A673 (cell line): ENCODE data around the gene BAIAP3. TPM values are rescaled to one million over a fixed set of nuclear protein-coding genes. Genes with fewer than 3 reads are reported as not detected.

Experiments used
- BruUV-seq: library from RNA; stranded (reverse); fragments of 400-500 nt; replicated peaks from 2 replicates; lab custom pipeline; 2021; lab: Mats Ljungman, UMichigan
- CTCF ChIA-PET: fragments of 300-600 bp; sonication (Branson Sonifier 250); formaldehyde crosslinking; loops from one replicate; lab custom pipeline; 2022; ENCODE audit warnings: antibody characterized with exemption; lab: Charles Lee
- POLR2A ChIA-PET: fragments of 300-600 bp; sonication (Branson Sonifier 250); formaldehyde crosslinking; loops from one replicate; lab custom pipeline; 2022; ENCODE audit warnings: antibody characterized with exemption; ENCODE audit not compliant: low non-redundant PET; lab: Charles Lee
- DNase-seq: peaks from one replicate; pipeline ENCODE4 v3.0.0-alpha.2; 2015; ENCODE audit warnings: low spot score
- H3K27ac ChIP-seq: fragments of 200-600 bp; sonication (generic); 2 replicates; pipeline ENCODE4 v1.5.1; 2016; ENCODE audit warnings: mixed run types, low read depth, mild to moderate bottlenecking, mixed read lengths, antibody characterized with exemption, low read length; ENCODE audit not compliant: poor library complexity, severe bottlenecking
- H3K27me3 ChIP-seq: fragments of 200-600 bp; sonication (generic); replicated peaks from 2 replicates; pipeline ENCODE4 v1.6.1; 2017; ENCODE audit warnings: mixed run types, low read depth, mild to moderate bottlenecking, mixed read lengths, antibody characterized with exemption, low read length; ENCODE audit not compliant: insufficient read depth, poor library complexity
- H3K36me3 ChIP-seq: fragments of 200-600 bp; sonication (generic); 2 replicates; pipeline ENCODE4 v1.6.1; 2016; ENCODE audit warnings: mixed run types, mild to moderate bottlenecking, mixed read lengths, antibody characterized with exemption, low read length; ENCODE audit not compliant: insufficient read depth, poor library complexity, severe bottlenecking
- H3K4me1 ChIP-seq: fragments of 200-600 bp; sonication (generic); 2 replicates; pipeline ENCODE4 v1.6.1; 2017; ENCODE audit warnings: mixed run types, mild to moderate bottlenecking, mixed read lengths, antibody characterized with exemption, low read length; ENCODE audit not compliant: insufficient read depth, poor library complexity, severe bottlenecking
- H3K4me3 ChIP-seq: fragments of 200-600 bp; sonication (generic); 2 replicates; pipeline ENCODE4 v1.5.1; 2016; ENCODE audit warnings: low read depth, mixed run types, mild to moderate bottlenecking, mixed read lengths, low read length; ENCODE audit not compliant: poor library complexity, severe bottlenecking
- H3K9me3 ChIP-seq: fragments of 200-600 bp; sonication (generic); 2 replicates; pipeline ENCODE4 v1.6.1; 2016; ENCODE audit warnings: mixed run types, low read depth, mild to moderate bottlenecking, mixed read lengths, antibody characterized with exemption, low read length; ENCODE audit not compliant: poor library complexity, severe bottlenecking
- CTCF ChIP-seq: fragments of 300-800, 200-600 bp; sonication (generic); conservative IDR thresholded peaks from 2 replicates; pipeline ENCODE4 v1.5.1; 2017; ENCODE audit warnings: low read depth, mild to moderate bottlenecking, antibody characterized with exemption, low read length, moderate library complexity, mixed read lengths
- EZH2 ChIP-seq: fragments of 200-600 bp; sonication (generic); IDR thresholded peaks from 2 replicates; pipeline ENCODE4 v1.6.1; 2017; ENCODE audit warnings: borderline replicate concordance, low read depth, mild to moderate bottlenecking, mixed read lengths, antibody characterized with exemption, low read length; ENCODE audit not compliant: poor library complexity, severe bottlenecking
- intact Hi-C: fragments of 100-400 bp; cut with micrococcal nuclease; formaldehyde crosslinking; loops from one replicate; pipeline ENCODE4 v1.10.0; 2022; ENCODE audit not compliant: unreplicated experiment
- total RNA-seq: library from RNA; stranded (reverse); gene quantifications from 2 replicates; pipeline ENCODE4 v1.2.3, GENCODE V29; 2021

The BAIAP3 gene
- total RNA-seq, 1 experiment from 2014 or later = 2.0 TPM

GRCh38 chr16:1335211-1335971 lies 1.9 kb downstream of the BAIAP3 start:
- H3K36me3 ChIP-seq = no peaks in the 10 kb centered on the region
- H3K9me3 ChIP-seq = no peaks in the 10 kb centered on the region
- ChIA-PET POLR2A (no interaction called here), CTCF (no interaction called here)
- TF ChIP-seq CTCF (no peak), EZH2 (no peak)
- DNase-seq = no peak
- no TSS peak for BruUV-seq
- intact Hi-C loops = no loop called here
- peaks cover 56% of the 10 kb centered on the region for H3K27me3 ChIP-seq
- no peak overlapping the region for H3K27ac ChIP-seq
- peaks cover 15% of the 10 kb centered on the region for H3K4me1 ChIP-seq
- no peak overlapping the region for H3K4me3 ChIP-seq

- peaks cover 15% of the 10 kb centered on the region for H3K4me1 ChIP-seq
- CTCF ChIA-PET = no interaction called here
- DNase-seq = peak; percentile 56
Observed at GRCh38 chr16:1335996-1336395, 2.6 kb downstream of the BAIAP3 start.

GRCh38 chr16:1336619-1337018 lies 3.2 kb downstream of the BAIAP3 start:
- no TSS peak for BruUV-seq

More at GRCh38 chr16:1335996-1336395, 2.6 kb downstream of the BAIAP3 start:
- no peak overlapping the region for H3K4me3 ChIP-seq
- TF ChIP-seq CTCF (0 out of 2 replicates have a peak, but pooled peaks have one; percentile 17), EZH2 (no peak)
- no TSS peak for BruUV-seq
- peaks cover 56% of the 10 kb centered on the region for H3K27me3 ChIP-seq
- H3K27ac ChIP-seq = no peak overlapping the region
- POLR2A ChIA-PET = no interaction called here
- intact Hi-C loops = no loop called here
- no peaks in the 10 kb centered on the region for H3K36me3 ChIP-seq
- no peaks in the 10 kb centered on the region for H3K9me3 ChIP-seq

More at GRCh38 chr16:1336619-1337018, 3.2 kb downstream of the BAIAP3 start:
- Histone ChIP-seq H3K27me3 (peaks cover 50% of the 10 kb centered on the region), H3K4me3 (no peak overlapping the region), H3K9me3 (no peaks in the 10 kb centered on the region), H3K27ac (no peak overlapping the region), H3K36me3 (no peaks in the 10 kb centered on the region), H3K4me1 (peaks cover 15% of the 10 kb centered on the region)
- ChIA-PET CTCF (interaction anchor here (0.6 kb wide), 1 partner anchor 137 kb away, joined by 4 read pairs; no protein-coding TSS in a partner anchor), POLR2A (no interaction called here)
- no peak for TF ChIP-seq CTCF
- TF ChIP-seq EZH2 = no peak
- intact Hi-C loops = no loop called here
- no peak for DNase-seq
